ENCODE data around the gene ADGRL3.
"Not testable (repeated sequence)": the region's sequence is repeated elsewhere in the genome, so short reads cannot be mapped to it uniquely, and the experiment has no call there.

Gene ADGRL3

DNA sequence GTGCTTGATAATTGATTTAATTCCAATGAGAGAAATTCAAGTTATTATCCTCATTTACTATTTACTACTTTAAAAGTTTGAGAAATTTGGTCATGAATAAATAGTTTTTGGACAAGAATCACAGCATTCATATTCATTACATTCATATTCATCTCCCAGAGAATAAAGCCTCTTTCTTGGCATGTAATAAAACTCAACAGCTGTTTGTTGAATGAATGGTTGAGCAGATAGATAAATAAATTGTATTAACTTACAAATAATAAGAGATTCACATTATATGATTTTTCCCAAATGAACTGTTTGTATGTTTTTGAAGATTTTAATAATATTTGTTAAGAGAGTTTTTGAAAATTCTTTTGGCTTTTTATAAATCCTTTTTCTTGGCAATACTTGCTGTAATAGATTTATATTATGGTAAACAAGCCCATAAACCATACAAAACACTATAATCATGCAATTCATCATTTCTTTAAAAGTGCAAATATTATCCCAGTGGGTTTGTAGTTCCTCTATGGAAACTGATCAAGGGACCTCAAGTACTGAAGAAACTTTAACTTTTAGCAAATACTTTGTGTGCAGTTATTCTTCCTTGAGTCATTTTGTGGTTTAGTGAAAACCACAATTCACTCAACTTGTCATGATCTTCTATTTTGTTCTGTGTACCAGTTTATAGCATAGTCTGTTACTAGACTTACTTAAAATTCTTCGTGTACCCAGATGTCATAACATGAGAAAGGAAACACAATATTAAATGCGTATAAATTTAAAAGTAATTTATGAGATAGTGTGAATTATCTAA is 371.8 kb downstream of the ADGRL3 start:
- no peak for DNase-seq

- no peak for DNase-seq
These were observed 375.7 kb downstream of the ADGRL3 start for GRCh38 chr4:61575796-61576195.

DNA sequence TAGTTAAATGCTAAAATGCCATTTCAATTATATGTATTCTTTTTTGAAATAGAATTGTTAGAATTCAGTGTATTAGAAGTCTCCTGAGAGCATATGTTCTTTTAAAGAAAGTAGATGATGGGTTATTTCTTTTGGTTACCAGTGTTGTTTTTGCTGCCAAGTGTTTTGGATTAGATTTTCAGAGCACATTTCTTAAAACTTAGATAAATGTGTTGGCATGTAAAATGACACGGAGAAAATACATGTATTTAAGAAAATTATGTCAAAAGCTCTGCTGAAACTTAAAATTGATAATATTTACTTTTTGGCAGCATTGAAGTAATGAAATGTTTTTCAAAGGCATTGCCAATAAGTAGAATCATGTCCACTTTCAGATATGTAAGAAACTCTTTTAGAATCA is 379.7 kb downstream of the ADGRL3 start:
- no peak for DNase-seq

DNA sequence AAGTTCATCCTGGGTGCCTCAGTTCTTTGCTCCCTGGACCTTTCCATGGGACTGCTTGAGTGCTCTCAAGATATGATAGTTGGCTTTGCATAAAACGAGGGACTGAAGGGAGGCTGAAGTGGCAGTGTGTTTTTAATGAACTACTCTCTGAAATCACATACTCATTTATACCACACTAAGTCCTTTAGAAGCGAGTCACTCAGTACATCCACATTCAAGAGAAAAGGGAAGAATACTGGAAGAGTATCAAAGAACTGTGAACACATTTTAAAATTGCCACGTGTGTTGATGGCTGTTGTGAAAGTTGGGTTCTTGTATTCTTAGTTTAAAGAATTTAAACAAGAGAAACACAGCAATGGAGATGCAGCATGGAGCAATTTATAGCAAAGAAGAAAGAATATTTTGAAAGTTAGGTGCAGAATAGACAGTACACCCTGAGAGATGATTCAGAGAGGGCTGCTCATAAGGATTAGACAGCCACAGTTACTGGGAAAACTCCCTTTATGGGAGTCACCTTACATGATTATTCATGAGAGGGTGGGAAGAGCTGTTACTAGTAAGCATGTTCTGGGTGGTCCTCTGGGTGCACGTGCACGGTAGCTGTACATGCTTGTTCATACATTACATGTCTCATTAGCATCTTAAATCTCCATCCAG is 380.7 kb downstream of the ADGRL3 start:
- no peak for DNase-seq

DNA sequence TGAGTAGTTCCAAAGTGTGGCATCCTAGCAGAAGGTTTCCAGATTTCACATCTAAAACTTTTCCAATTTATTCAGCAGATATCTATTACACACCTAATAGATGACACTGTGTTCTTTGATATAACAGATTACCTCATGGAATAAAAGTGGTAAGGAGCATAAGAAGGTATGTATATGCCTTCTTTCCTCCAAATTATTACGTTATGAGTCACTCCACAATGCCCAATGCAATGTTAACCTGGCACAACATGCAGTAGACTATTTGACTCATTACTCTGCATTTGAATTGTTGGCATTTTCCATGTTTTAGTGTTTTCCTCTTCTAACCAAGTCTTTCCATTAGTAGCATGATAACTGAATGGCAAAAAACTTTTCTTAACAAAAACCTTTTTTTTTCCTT is 383.6 kb downstream of the ADGRL3 start:
- DNase-seq = no peak

GRCh38 chr4:61588621-61589402 is 388.7 kb downstream of the ADGRL3 start:
- DNase-seq = no peak

GRCh38 chr4:61590881-61591280 is 390.8 kb downstream of the ADGRL3 start:
- DNase-seq = no peak

GRCh38 chr4:61596606-61597340 is 396.6 kb downstream of the ADGRL3 start:
- DNase-seq = no peak

DNA sequence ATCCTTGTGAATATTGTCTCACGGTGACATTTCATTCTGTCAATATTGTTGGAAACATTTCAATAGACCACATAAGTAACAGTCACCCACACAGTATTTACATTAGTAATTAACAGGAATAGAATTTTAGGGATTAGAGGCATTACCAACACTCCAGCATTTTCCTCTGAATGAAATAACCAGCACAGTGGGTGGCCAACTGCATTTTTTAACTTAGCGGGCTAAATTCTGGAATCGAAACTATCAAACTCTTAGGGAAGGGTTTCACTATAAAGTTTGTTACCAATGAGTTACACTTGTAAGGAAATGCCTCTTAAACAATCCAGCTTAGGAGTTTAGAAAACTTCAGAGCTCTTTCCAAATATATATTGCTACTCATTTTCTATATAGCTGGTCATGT is 403.0 kb downstream of the ADGRL3 start:
- no peak for DNase-seq

DNA sequence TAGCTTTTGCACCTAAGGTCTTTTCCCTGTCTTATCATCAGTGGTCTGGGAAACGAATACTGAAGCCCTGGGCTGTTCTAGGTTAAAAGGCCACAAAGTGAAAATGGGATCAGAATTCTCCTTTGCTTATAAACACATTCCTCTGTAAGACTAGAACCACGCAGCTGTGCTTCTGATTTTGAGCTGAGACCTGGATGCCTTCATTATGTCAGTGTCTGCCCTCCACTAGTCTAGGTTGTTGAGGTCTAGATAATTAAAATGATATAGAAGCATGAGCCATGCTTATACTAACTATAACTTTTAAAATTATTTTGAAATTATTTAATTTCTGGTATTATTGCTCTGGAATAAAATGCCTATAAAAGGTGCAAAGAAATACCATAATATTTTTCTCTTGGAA is 403.9 kb downstream of the ADGRL3 start:
- DNase-seq = no peak

- DNase-seq = no peak
These were observed 405.9 kb downstream of the ADGRL3 start for GRCh38 chr4:61605984-61606383.

GRCh38 chr4:61614231-61614630 is 414.1 kb downstream of the ADGRL3 start:
- DNase-seq = no peak

DNA sequence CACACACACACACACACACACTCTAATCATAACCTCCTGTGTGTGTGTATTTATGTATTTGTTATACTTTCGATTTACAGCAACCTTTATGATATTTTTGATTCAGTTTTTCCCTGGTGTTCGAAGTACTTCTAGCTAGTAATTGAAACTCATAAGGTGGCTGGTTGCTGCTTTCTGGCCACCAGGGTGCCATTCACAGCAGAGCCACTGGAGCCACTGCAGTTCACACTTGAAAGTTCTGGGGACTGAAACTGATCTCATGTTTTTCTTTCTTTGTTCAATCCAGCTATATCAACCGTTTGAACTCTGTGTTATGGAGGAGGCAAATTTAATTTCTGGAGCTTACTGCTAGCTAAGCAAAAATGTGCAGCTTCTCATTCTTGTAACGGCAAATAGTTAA is 419.4 kb downstream of the ADGRL3 start:
- no peak for DNase-seq

DNA sequence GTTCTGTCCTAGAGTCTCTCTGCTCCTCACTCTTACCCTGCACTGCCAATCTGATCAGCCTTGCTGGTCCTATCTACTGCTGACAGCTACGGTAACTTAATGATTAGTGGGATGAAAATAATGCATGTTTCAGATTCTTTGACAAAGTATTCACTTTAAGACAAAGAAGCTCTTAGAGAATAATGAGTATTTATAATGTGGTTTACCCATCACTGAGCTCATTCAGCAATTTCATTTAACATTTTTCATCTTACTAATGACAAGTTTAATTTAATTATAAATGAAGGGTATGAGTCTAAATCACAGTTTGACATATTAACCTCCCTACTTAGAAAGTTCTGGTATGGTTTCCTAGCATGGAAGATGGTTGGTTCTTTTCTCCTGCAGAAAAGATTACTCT is 428.2 kb downstream of the ADGRL3 start:
- no peak for DNase-seq

GRCh38 chr4:61628727-61629126 is 428.6 kb downstream of the ADGRL3 start:
- no peak for DNase-seq

DNA sequence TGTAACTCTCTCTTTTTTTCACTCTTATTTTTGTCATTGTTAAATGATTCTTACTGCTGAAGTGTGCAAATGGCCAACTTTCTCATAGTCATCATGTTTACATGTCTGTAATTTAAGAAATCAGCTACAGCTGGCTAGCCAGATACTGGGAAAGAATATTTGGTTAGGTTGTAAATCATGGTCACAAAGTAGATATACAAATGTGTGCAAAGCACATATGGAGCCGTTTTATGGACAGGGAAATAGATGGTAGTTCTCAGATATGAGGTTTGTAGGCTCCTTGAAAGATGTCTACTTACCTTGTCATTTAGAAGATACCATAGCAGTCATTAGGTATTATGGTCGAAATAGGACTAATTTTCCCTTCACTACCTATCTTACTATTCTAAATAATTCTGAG is 430.4 kb downstream of the ADGRL3 start:
- no peak for DNase-seq

DNA sequence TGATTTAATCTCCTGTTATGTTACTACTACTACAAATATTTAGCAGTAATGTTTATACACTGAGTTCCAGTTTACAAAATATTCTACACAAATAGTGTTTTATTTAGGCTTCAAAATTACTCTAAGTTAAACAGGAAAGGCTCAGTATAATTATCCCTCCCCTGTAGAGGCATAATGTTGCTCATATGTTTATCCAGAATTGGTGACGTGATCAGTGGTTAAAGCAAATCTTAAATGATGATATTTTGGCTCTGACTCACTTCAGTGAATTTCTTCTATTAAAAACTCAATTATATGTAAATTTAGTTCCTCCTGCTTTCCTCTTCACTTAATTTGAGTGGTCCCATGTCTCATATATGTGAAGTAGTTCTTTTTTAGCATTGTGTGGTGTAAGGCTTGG is 438.5 kb downstream of the ADGRL3 start:
- no peak for DNase-seq

GRCh38 chr4:61646746-61647350 is 446.7 kb downstream of the ADGRL3 start:
- not testable (repeated sequence) for DNase-seq

GRCh38 chr4:61648264-61648663 is 448.1 kb downstream of the ADGRL3 start:
- DNase-seq = no peak

- no peak for DNase-seq
These were observed 456.9 kb downstream of the ADGRL3 start for GRCh38 chr4:61657016-61657415.

DNA sequence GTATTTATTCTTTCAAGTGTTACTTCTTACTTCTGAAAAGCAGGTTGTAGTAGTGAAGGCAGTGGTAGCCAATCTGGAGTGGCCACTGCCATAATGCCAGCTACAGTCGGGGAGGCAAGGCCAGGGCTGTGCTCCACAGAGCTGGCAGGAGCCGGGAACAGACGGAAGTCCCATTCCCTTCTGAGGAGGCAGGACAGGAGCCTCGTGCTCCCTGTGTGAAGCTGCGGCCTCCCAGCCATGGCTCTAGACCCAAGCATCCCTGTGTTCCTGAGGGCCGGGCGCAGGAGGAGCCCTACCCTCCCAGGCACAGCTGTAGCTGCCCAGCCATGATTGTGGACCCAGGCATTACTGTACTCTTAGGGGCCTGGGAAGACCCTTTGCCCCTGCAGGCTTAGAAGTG is 461.8 kb downstream of the ADGRL3 start:
- DNase-seq = no peak

DNA sequence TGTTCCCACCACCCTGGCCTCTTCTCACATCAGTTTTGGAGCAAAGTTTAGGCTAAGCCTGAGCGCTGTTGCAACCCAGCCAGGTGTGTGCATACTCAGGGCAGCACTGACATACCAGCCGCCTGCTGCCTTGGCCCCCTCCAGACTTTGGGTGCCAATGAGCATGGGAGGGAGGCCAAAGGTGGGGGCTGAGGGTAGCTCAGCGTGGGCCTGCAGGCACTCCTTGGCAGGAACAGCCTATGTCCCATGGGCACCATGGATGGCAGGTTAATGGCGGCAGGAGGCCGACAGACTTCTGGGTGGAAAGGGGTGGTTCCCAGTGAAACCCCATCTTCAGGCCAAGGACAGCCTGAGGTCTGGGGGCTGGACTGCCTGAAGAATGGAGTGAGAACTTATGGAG is 462.2 kb downstream of the ADGRL3 start:
- DNase-seq = no peak

- DNase-seq = no peak
These were observed 463.2 kb downstream of the ADGRL3 start for GRCh38 chr4:61663310-61663709.

Measured in DMS79 treated with DMSO at 0.1 percent for 48 hours (cell line).